Tibial artery (tissue), 4 donors: Measurements from ENCODE around the gene MTHFD1L.
A peak's percentile ranks its signal among the peaks of the same experiment; 100 is the strongest.

Experiments used
- DNase-seq, 2 donors: peaks; one replicate each; pipeline ENCODE4 v3.0.0-alpha.2; 2019
- H3K27ac ChIP-seq, 2 donors: fragments of 200-600 bp; sonication (generic) in 1 of 2; 1 replicate in 1 of 2; 2 replicates in 1 of 2; pipeline ENCODE4 v1.5.1; 2018 to 2019; ENCODE audit warnings: mild to moderate bottlenecking in 1 of 2
- H3K27me3 ChIP-seq, 2 donors: fragments of 200-600 bp; sonication (generic) in 1 of 2; one replicate each; pipeline versions ENCODE4 v1.5.1 to v1.6.0; 2016 to 2019
- H3K36me3 ChIP-seq, 3 donors: fragments of 200-600 bp; sonication (generic) in 2 of 3; one replicate each; pipeline ENCODE4 v1.5.1; 2016 to 2019; ENCODE audit warnings: mild to moderate bottlenecking in 2 of 3
- H3K4me1 ChIP-seq, 4 donors: fragments of 200-600 bp; sonication (generic) in 2 of 4; 1 replicate in 3 of 4; 2 replicates in 1 of 4; pipeline ENCODE4 v1.5.1; 2016 to 2019
- H3K4me3 ChIP-seq, 2 donors: fragments of 200-600 bp; sonication (generic) in 1 of 2; 1 replicate in 1 of 2; 2 replicates in 1 of 2; pipeline ENCODE4 v1.5.1; 2018 to 2019; ENCODE audit warnings: mild to moderate bottlenecking in 2 of 2
- H3K9me3 ChIP-seq, 3 donors: fragments of 200-600 bp; sonication (generic) in 1 of 3; one replicate each; pipeline ENCODE4 v1.5.1; 2016 to 2019
- CTCF ChIP-seq, 2 experiments: fragments of 200-600 bp in 1 of 2; fragments of 450-650 bp in 1 of 2; IDR thresholded peaks; one replicate each; pipeline ENCODE4 v1.5.1; 2017 to 2019; ENCODE audit warnings: antibody characterized with exemption in 2 of 2, mild to moderate bottlenecking in 1 of 2, moderate library complexity in 1 of 2
- intact Hi-C: fragments of 100-400 bp; cut with DNase I; formaldehyde crosslinking; loops from one replicate; pipeline ENCODE4 v1.15.0; 2023; ENCODE audit warnings: low total_unique reads

MTHFD1L gene

DNA sequence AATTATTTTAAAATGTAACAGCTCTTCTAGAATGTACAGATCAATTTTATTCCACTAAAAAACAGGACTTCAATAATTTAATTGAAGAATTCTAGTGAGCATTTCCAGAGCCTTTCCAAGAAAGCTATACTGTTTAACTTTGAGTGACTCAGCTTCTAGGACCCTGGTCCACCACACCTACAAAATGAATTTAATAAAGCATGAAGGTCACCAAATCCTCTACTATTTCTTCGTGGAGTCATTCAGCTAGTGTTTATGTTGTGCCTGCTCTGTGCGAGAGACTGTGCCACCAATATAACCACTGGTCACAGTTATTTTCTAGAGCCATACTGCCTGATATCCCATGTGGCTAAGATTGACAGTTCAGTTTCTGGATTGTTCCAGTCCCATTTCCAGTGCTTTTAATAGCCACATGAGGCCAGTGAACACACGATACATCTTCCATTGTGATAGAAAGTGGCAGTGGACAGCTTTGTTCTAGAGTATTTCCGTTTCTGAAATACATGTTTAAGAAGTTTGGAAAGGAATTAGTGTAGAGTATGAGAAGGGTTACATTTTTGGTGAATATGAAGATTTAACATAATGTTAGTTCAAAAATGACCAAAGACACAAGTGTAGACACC lies 160.7 kb downstream of the MTHFD1L start:
- no peak for TF ChIP-seq CTCF (IDR thresholded peaks at IDR 0.05)
- intact Hi-C loops: loop anchor here (10.0 kb wide), 1 partner anchor 131 kb away; no protein-coding TSS in a partner anchor
- H3K4me1 ChIP-seq: peaks cover 0 to 35% (median 5%) of the 10 kb centered on the region in 4 donors
- DNase-seq: no peak
- H3K9me3 ChIP-seq: no peaks in the 10 kb centered on the region
- no peaks in the 10 kb centered on the region for H3K27me3 ChIP-seq
- H3K36me3 ChIP-seq: no peaks in the 10 kb centered on the region
- H3K4me3 ChIP-seq: no peak overlapping the region
- peak overlapping the region; percentile 78 for H3K27ac ChIP-seq

DNA sequence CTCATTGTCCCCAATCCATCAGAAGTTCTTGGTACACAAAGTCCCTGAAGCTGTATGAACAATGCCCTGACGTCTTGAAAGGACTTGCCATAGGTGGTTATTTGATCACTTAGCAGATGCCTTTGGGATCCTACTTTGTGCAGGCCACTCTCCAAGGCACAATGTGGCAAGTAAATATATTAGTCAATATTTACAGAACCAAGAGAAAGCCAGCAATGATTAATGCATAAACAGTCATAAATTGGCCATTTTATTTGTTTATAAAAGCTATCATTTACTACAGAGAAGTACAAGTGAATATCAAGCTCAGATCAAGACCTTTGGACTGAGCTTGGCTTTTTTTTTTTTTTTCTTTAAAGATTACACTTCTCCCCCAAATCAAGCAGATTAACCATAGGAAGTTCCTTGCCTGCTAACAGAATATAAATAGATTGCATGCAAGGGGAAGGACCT lies 161.8 kb downstream of the MTHFD1L start:
- TF ChIP-seq CTCF (IDR thresholded peaks at IDR 0.05): no peak

GRCh38 chr6:151027936-151028838 lies 162.7 kb downstream of the MTHFD1L start:
- intact Hi-C loops: loop anchor here (10.0 kb wide), 1 partner anchor 133 kb away; no protein-coding TSS in a partner anchor
- H3K4me1 ChIP-seq: peaks cover 0 to 35% (median 5%) of the 10 kb centered on the region in 4 donors
- TF ChIP-seq CTCF (IDR thresholded peaks at IDR 0.05): no peak
- no peaks in the 10 kb centered on the region for H3K27me3 ChIP-seq
- H3K9me3 ChIP-seq: no peaks in the 10 kb centered on the region
- peak overlapping the region in 1 of 2 donors; percentile 7 for H3K27ac ChIP-seq
- no peaks in the 10 kb centered on the region for H3K36me3 ChIP-seq
- DNase-seq: no peak
- H3K4me3 ChIP-seq: no peak overlapping the region

More for the DNA sequence above, 161.8 kb downstream of the MTHFD1L start:
- no peak for DNase-seq
- Histone ChIP-seq H3K27ac (peak overlapping the region in 1 of 2 donors; percentile 78), H3K27me3 (no peaks in the 10 kb centered on the region), H3K4me1 (peaks cover 0 to 35% (median 5%) of the 10 kb centered on the region in 4 donors), H3K4me3 (no peak overlapping the region), H3K36me3 (no peaks in the 10 kb centered on the region), H3K9me3 (no peaks in the 10 kb centered on the region)
- intact Hi-C loops: loop anchor here (10.0 kb wide), 1 partner anchor 133 kb away; no protein-coding TSS in a partner anchor

DNA sequence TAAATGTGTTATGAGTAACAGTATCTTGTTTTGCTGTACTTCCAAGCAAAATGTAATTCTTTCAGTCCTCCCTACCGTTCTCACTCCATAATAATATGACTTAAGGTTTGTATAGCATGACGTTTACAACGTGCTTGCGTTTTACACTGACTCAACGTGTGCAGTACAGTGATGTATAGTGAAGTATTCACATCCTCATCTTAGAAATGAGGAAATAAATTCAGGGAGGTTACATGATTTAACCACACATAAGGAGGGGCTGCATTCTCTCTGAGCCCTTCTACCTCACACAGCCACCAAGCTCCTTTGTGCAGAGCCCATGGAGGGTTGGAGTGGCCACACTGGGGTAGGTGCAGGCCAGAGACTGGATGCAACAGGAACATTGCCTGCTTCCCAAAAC lies 164.5 kb downstream of the MTHFD1L start:
- no peak for DNase-seq
- H3K4me3 ChIP-seq: no peak overlapping the region
- H3K36me3 ChIP-seq: peaks cover 3 to 10% (median 6%) of the 10 kb centered on the region in 3 donors
- H3K4me1 ChIP-seq: peaks cover 0 to 22% (median 1%) of the 10 kb centered on the region in 4 donors
- no peak for TF ChIP-seq CTCF (IDR thresholded peaks at IDR 0.05)
- H3K9me3 ChIP-seq: no peaks in the 10 kb centered on the region
- intact Hi-C loops: loop anchor here (10.0 kb wide), 1 partner anchor 135 kb away; no protein-coding TSS in a partner anchor
- no peaks in the 10 kb centered on the region for H3K27me3 ChIP-seq
- no peak overlapping the region for H3K27ac ChIP-seq

- Histone ChIP-seq H3K9me3 (no peaks in the 10 kb centered on the region), H3K27ac (no peak overlapping the region), H3K4me3 (no peak overlapping the region), H3K4me1 (peaks cover 0 to 24% (median 5%) of the 10 kb centered on the region in 4 donors), H3K27me3 (no peaks in the 10 kb centered on the region), H3K36me3 (peaks cover 5 to 13% (median 8%) of the 10 kb centered on the region in 3 donors)
- no peak for DNase-seq
- intact Hi-C loops: no loop called here
- TF ChIP-seq CTCF (IDR thresholded peaks at IDR 0.05): no peak
Observed at GRCh38 chr6:151032034-151032433, 166.5 kb downstream of the MTHFD1L start.
